K562 treated with DMSO at 1 percent for 48 hours (cell line): ENCODE results near the gene FBXL12. TPM values are rescaled to one million over a fixed set of nuclear protein-coding genes. Genes with fewer than 3 reads are reported as not detected.

Source experiments
- total RNA-seq: library from RNA; unstranded; fragments of 300-600 nt; gene quantifications from 2 replicates; pipeline ENCODE4 v1.2.3, GENCODE V29; 2022; ENCODE audit warnings: low replicate concordance; ENCODE audit errors: extremely low read depth

The FBXL12 gene
- not detected in 2 replicates for total RNA-seq

GRCh38 chr19:9818734-9819595, at the start of gene FBXL12:
FBXL12 (minus strand) TSS chr19:9819079; CDS start chr19:9818813, 266 bp downstream.

GRCh38 chr19:9834726-9835506, 16.0 kb upstream of the FBXL12 start, which contains the start of gene PIN1:
PIN1 (plus strand) TSS chr19:9835318; CDS start chr19:9835345, 27 bp downstream.

GRCh38 chr19:9827289-9828238, 8.7 kb upstream of the FBXL12 start, which contains the start of gene UBL5:
UBL5 (plus strand) TSS chr19:9827918; CDS start chr19:9828338, 420 bp downstream.

GRCh38 chr19:9768175-9769112, 50.4 kb downstream of the FBXL12 start, which contains the start of gene ZNF846:
ZNF846 (minus strand) TSS chr19:9768738; CDS start chr19:9764950, 3,788 bp downstream.

Other genes with a start within 250 kb of the FBXL12 start
- not detected in 2 replicates for gene ZNF121, start 234.6 kb downstream of the FBXL12 start, total RNA-seq
- gene ZNF561, start 197.8 kb downstream of the FBXL12 start, total RNA-seq = not detected in 2 replicates
- gene ZNF562, start 144.0 kb downstream of the FBXL12 start, total RNA-seq = not detected in 2 replicates
- not detected in 2 replicates for gene ZNF846, start 50.3 kb downstream of the FBXL12 start, total RNA-seq
- not detected in 2 replicates for gene UBL5, start 8.8 kb upstream of the FBXL12 start, total RNA-seq
- not detected in 2 replicates for gene PIN1, start 16.2 kb upstream of the FBXL12 start, total RNA-seq
- not detected in 2 replicates for gene OLFM2, start 117.4 kb upstream of the FBXL12 start, total RNA-seq
- not detected in 2 replicates for gene COL5A3, start 191.4 kb upstream of the FBXL12 start, total RNA-seq
- not detected in 2 replicates for gene RDH8, start 194.4 kb upstream of the FBXL12 start, total RNA-seq